GM19467 (cell line): Measurements from ENCODE around the gene CCNF.
"Not testable (repeated sequence)": the region's sequence is repeated elsewhere in the genome, so short reads cannot be mapped to it uniquely, and the experiment has no call there.

Experiments
- ATAC-seq: cut with Tn5 transposase; IDR thresholded peaks from one replicate; pipeline ENCODE4 v1.9.1; 2021; ENCODE audit warnings: mild to moderate bottlenecking, moderate library complexity; ENCODE audit not compliant: unreplicated experiment

The CCNF gene

GRCh38 chr16:2470603-2471015 is 41.4 kb downstream of the CCNF start:
- ATAC-seq, result no peak

- no peak for ATAC-seq
Measured at GRCh38 chr16:2471016-2471652, 41.9 kb downstream of the CCNF start, which contains the start of gene NTN3. Gene NTN3, plus strand, starts transcription at chr16:2471297. Its CDS starts 405 bp downstream, at chr16:2471702.

DNA sequence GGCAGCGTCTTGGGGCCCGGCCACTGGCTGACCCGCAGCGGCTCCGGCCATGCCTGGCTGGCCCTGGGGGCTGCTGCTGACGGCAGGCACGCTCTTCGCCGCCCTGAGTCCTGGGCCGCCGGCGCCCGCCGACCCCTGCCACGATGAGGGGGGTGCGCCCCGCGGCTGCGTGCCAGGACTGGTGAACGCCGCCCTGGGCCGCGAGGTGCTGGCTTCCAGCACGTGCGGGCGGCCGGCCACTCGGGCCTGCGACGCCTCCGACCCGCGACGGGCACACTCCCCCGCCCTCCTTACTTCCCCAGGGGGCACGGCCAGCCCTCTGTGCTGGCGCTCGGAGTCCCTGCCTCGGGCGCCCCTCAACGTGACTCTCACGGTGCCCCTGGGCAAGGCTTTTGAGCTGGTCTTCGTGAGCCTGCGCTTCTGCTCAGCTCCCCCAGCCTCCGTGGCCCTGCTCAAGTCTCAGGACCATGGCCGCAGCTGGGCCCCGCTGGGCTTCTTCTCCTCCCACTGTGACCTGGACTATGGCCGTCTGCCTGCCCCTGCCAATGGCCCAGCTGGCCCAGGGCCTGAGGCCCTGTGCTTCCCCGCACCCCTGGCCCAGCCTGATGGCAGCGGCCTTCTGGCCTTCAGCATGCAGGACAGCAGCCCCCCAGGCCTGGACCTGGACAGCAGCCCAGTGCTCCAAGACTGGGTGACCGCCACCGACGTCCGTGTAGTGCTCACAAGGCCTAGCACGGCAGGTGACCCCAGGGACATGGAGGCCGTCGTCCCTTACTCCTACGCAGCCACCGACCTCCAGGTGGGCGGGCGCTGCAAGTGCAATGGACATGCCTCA is 42.6 kb downstream of the CCNF start:
- no peak for ATAC-seq

- ATAC-seq, result no peak
Measured at GRCh38 chr16:2472488-2472864, 43.2 kb downstream of the CCNF start.

GRCh38 chr16:2472885-2473445 is 43.7 kb downstream of the CCNF start:
- ATAC-seq, result no peak

GRCh38 chr16:2473446-2473926 is 44.2 kb downstream of the CCNF start:
- no peak for ATAC-seq

DNA sequence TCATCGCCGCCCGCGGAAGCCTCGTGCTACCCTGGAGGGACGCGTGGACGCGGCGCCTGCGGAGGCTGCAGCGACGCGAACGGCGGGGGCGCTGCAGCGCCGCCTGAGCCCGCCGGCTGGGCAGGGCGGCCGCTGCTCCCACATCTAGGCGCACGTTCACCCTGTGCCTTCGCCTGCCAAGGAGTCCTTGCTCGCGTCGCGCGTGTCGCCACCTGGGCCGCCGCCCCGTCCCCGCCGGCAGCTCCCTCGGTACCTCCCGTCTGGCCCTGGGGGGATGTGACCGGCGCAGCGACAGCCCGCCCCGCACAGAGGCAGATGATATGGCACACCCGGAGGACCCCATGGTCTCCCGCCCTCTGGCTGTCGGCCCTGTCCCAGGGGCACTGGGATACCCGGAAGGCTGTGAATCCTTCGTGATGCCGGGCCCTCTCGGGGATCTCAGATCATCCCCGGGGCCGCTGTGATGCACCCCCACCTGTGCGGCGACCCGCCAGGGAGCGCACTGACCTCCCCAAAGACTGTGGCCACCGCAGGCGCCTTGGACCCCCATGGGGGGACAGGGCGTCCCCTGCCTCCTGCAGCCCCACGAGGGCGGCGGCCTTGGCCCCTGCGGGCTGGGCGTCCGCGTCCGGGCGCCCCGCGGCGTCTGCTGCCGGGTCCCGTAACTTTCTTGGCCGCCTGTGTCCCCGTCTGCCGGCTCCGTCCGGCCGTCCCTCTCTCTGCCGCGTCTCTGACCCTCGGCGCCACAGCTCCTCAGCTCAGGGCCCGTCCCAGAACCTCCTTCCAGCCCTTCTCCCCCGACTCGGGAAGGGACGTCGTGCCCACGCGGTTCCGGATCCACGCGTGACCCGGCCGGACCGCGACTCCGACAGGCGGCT is 45.0 kb downstream of the CCNF start:
- ATAC-seq, result no peak

DNA sequence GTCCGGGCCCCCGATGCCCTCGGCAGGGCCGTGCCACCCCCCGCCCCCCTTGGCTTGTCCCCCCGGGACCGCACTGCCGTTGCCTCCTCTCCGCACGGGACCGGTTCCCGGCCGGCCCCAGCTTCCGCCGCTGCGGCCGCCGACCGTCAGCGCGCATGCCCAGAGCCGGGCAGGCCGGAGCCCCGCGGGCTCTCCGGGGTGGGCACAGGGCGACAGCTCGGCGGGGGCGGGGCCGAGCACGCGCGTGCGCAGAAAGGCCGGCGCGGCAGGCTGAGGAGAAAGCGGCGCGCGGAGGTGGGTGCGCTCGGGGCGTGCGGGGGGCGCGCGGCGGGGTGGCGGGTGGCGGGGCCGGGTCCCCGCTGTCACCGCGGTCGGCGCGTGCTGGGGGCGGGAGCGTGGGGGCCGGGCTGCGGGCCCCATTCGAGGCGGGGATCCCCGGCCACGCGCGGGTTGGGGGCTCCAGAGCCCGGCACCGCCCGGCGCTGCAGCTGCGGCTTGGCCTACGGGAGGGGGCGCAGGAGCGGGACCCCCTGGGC is 45.7 kb downstream of the CCNF start, which contains the start of gene TBC1D24:
Gene TBC1D24, plus strand, starts transcription at position 251 of the 536 bp plus-strand sequence. CDS start 21,022 bp downstream, outside the sequence.
- peak; percentile 48 for ATAC-seq

GRCh38 chr16:2475413-2476344 is 46.4 kb downstream of the CCNF start:
- ATAC-seq, result no peak

DNA sequence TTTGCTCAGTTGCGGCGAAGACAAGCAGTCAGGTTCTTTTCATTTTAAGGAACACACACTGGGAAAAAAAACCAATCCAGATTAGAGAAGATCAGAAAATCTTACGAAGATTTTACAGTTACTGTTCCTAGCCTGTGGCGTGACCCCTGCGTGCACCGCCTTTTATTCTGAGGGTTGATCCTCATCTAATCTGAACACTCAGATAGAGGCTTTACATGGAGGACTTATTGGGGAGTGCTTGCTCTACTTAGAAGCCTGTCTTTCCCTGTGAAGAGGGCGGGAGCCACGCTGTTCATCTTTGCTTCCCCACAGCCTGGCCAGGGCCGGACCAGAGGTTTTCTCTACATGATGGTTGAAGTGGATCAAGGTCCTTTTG is 47.1 kb downstream of the CCNF start:
- ATAC-seq, result no peak

- ATAC-seq, result no peak
Measured at GRCh38 chr16:2476741-2477140, 47.5 kb downstream of the CCNF start.

- ATAC-seq, result no peak
Measured at GRCh38 chr16:2477327-2477726, 48.1 kb downstream of the CCNF start.

GRCh38 chr16:2478279-2478678 is 49.0 kb downstream of the CCNF start:
- no peak for ATAC-seq

DNA sequence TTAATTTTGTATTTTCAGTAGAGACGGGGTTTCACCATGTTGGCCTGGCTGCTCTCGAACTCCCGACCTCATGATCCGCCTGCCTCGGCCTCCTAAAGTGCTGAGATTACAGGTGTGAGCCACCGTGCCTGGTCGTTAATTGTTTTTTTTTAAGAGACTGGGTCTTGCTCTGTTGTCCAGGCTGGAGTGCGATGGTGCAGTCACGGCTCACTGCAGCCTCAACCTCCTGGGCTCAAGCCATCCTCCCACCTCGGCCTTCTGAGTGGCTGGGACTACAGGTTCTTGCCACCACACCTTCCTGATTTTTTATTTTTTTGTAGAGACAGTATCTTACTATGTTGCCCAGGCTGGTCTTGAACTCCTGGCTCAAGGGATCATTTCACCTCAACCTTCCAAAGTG is 50.7 kb downstream of the CCNF start:
- not testable (repeated sequence) for ATAC-seq

GRCh38 chr16:2480948-2481347 is 51.7 kb downstream of the CCNF start:
- ATAC-seq, result no peak

GRCh38 chr16:2481676-2482075 is 52.4 kb downstream of the CCNF start:
- no peak for ATAC-seq

DNA sequence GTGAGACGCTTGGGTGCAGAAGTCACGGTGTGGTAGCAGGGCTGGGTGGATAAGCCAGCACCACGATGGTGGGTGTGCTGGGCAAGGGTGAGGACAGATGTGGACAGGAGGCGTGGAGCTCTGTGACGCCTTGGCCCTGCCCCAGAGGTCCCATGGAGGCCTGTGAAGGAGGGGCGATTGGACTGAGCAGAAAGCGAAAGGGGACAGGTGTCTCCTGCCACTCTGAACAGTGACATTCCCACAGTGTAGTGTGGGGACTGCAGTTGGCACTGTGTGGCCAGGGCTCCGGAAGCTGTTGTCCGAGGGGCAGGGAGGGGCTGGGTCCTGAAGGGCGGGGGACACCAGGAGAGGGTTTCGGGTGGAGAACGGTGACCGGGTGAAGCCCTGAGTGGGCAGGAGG is 53.0 kb downstream of the CCNF start:
- ATAC-seq, result no peak

DNA sequence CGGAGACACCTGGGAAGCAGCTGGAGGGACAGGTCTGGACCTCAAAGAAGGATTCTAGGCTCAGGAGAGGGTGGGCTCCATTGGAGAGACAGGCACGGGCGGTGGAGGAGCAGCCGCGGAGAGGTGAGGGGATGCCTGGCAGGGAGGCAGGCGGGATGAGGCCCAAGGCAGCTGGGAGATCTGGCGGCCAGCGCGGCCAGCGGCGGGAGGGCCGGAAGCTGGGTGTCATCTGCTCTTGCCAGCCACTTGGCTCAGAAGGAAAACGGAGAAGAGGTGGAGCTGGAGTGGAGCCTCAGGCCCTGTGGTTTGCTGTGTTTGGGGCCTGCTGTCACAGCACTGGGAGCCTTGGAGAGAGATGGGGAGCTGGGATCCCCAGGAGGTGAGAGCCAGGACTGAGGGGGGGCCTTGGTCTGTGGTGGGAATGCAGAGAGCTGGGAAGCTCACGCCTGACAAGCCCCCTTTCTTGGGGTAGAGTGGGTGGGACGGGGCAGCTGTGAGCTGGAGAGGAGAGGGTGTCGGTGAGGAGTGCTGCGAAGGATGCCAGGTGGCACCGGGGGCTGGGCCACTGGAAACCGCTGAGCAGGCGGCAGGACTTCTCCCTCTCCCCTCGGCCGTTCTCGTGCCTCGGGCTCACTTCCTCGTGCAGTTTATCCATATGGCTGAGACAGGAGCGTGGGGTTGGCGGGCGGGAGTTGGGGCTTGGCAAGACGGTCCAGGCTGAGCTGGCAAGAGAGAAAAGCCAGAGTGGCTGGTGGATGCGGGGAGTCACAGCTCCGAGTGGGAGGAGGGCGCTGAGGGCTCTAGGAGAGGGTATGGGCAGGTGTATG is 53.7 kb downstream of the CCNF start:
- ATAC-seq, result no peak
